IPS DF 6.9 (cell line): ENCODE data around the gene MSLN.
"Not testable (repeated sequence)": the region's sequence is repeated elsewhere in the genome, so short reads cannot be mapped to it uniquely, and the experiment has no call there.

Experiments
- DNase-seq: peaks from one replicate; pipeline ENCODE4 v3.0.0-alpha.2; 2013; ENCODE audit warnings: low read depth, low spot score
- H3K27ac ChIP-seq: one replicate; pipeline ENCODE4 v1.5.1; 2013; ENCODE audit warnings: low read length, control low read depth
- H3K27me3 ChIP-seq: 2 replicates; pipeline ENCODE4 v1.6.1; 2013; ENCODE audit warnings: mild to moderate bottlenecking, low read length; ENCODE audit not compliant: control insufficient read depth, insufficient read depth
- H3K36me3 ChIP-seq: 2 replicates; pipeline ENCODE4 v1.6.1; 2013; ENCODE audit warnings: low read length; ENCODE audit not compliant: control insufficient read depth, insufficient read depth
- H3K4me1 ChIP-seq: 2 replicates; pipeline ENCODE4 v1.6.1; 2013; ENCODE audit warnings: low read length; ENCODE audit not compliant: control insufficient read depth, insufficient read depth
- H3K4me3 ChIP-seq: 2 replicates; pipeline ENCODE4 v1.5.1; 2013; ENCODE audit warnings: mild to moderate bottlenecking, low read length
- H3K9me3 ChIP-seq: 2 replicates; pipeline ENCODE4 v1.6.1; 2013; ENCODE audit warnings: low read length, inconsistent platforms; ENCODE audit not compliant: control insufficient read depth, insufficient read depth
- WGBS: extraction: QIAGEN DNeasy Blood & Tissue Kit; methylation state at CpG from one replicate; pipeline ENCODE4 v1.1.7; 2013; ENCODE audit warnings: mixed read lengths, missing lambda C conversion rate; ENCODE audit not compliant: insufficient read length, insufficient coverage; 5-methylcytosine and 5-hydroxymethylcytosine counted together

MSLN gene

GRCh38 chr16:736936-737481 is 23.5 kb upstream of the MSLN start:
- no peak overlapping the region for H3K27ac ChIP-seq
- H3K4me3 ChIP-seq, result no peak overlapping the region
- no peaks in the 10 kb centered on the region for H3K9me3 ChIP-seq
- H3K4me1 ChIP-seq, result no peaks in the 10 kb centered on the region
- peaks cover 14% of the 10 kb centered on the region; the same call in 1 of the 2 replicates for H3K36me3 ChIP-seq
- no peak for DNase-seq
- H3K27me3 ChIP-seq, result no peaks in the 10 kb centered on the region
- WGBS, result no CpG with 5 or more reads among the region's 29 CpGs

- H3K4me1 ChIP-seq, result no peaks in the 10 kb centered on the region
- H3K4me3 ChIP-seq, result peak overlapping the region; percentile 75; the same call in 1 of the 2 replicates
- no peaks in the 10 kb centered on the region for H3K9me3 ChIP-seq
- DNase-seq, result no peak
- H3K27me3 ChIP-seq, result no peaks in the 10 kb centered on the region
- WGBS, result no CpG with 5 or more reads among the region's 38 CpGs
- peaks cover 7% of the 10 kb centered on the region; the same call in 1 of the 2 replicates for H3K36me3 ChIP-seq
- no peak overlapping the region for H3K27ac ChIP-seq
Observed at GRCh38 chr16:739560-740458, 20.7 kb upstream of the MSLN start.

GRCh38 chr16:740459-740763 is 20.1 kb upstream of the MSLN start:
- Histone ChIP-seq H3K4me3 (peak overlapping the region; percentile 75), H3K27ac (no peak overlapping the region), H3K9me3 (no peaks in the 10 kb centered on the region), H3K27me3 (no peaks in the 10 kb centered on the region), H3K36me3 (0 out of 2 replicates have a peak, but pooled peaks cover 4% of the 10 kb centered on the region), H3K4me1 (no peaks in the 10 kb centered on the region)
- WGBS, result no CpG with 5 or more reads among the region's 22 CpGs
- no peak for DNase-seq

GRCh38 chr16:740764-741505 is 19.6 kb upstream of the MSLN start, which contains the start of gene CIAO3:
TSS of gene CIAO3 (minus strand) at chr16:740997. CDS start at chr16:740985, 12 bp downstream.
- H3K4me3 ChIP-seq, result peak within 1 kb of the TSS; percentile 75

GRCh38 chr16:741986-742629 is 18.4 kb upstream of the MSLN start:
- no peak for DNase-seq

More at GRCh38 chr16:740764-741505, 19.6 kb upstream of the MSLN start, which contains the start of gene CIAO3:
- DNase-seq, result no peak
- Histone ChIP-seq H3K9me3 (no peaks in the 10 kb centered on the region), H3K27me3 (no peaks in the 10 kb centered on the region), H3K36me3 (0 out of 2 replicates have a peak, but pooled peaks cover 2% of the 10 kb centered on the region), H3K27ac (no peak within 1 kb of the TSS), H3K4me1 (no peaks in the 10 kb centered on the region)
- whole genome bisulfite sequencing, result no CpG with 5 or more reads among the region's 79 CpGs

GRCh38 chr16:742894-743293 is 17.6 kb upstream of the MSLN start:
- DNase-seq, H3K27me3 ChIP-seq, H3K4me1 ChIP-seq, H3K9me3 ChIP-seq, H3K27ac ChIP-seq, H3K36me3 ChIP-seq, H3K4me3 ChIP-seq: not testable (repeated sequence)
- WGBS, result no CpG with 5 or more reads among the region's 14 CpGs

More at GRCh38 chr16:741986-742629, 18.4 kb upstream of the MSLN start:
- Histone ChIP-seq H3K9me3 (no peaks in the 10 kb centered on the region), H3K27ac (no peak overlapping the region), H3K4me3 (no peak overlapping the region), H3K27me3 (no peaks in the 10 kb centered on the region), H3K4me1 (no peaks in the 10 kb centered on the region), H3K36me3 (no peaks in the 10 kb centered on the region)
- no CpG with 5 or more reads among the region's 15 CpGs for WGBS

GRCh38 chr16:743794-744500 is 16.6 kb upstream of the MSLN start:
- no peak overlapping the region for H3K27ac ChIP-seq
- H3K4me3 ChIP-seq, result no peak overlapping the region
- no peaks in the 10 kb centered on the region for H3K27me3 ChIP-seq
- WGBS, result no CpG with 5 or more reads among the region's 21 CpGs
- no peaks in the 10 kb centered on the region for H3K4me1 ChIP-seq
- DNase-seq, result no peak
- H3K36me3 ChIP-seq, result no peaks in the 10 kb centered on the region
- H3K9me3 ChIP-seq, result no peaks in the 10 kb centered on the region

- Histone ChIP-seq H3K36me3 (no peaks in the 10 kb centered on the region), H3K4me1 (no peaks in the 10 kb centered on the region), H3K27me3 (no peaks in the 10 kb centered on the region), H3K4me3 (no peak overlapping the region), H3K27ac (no peak overlapping the region), H3K9me3 (no peaks in the 10 kb centered on the region)
- DNase-seq, result no peak
- no CpG with 5 or more reads among the region's 14 CpGs for WGBS
Observed at GRCh38 chr16:745739-746138, 14.8 kb upstream of the MSLN start.

- no peaks in the 10 kb centered on the region for H3K9me3 ChIP-seq
- H3K4me3 ChIP-seq, result no peak overlapping the region
- DNase-seq, result no peak
- H3K27me3 ChIP-seq, result no peaks in the 10 kb centered on the region
- H3K36me3 ChIP-seq, result no peaks in the 10 kb centered on the region; the same call in 1 of the 2 replicates
- no CpG with 5 or more reads among the region's 13 CpGs for WGBS
- H3K4me1 ChIP-seq, result peaks cover 1% of the 10 kb centered on the region
- H3K27ac ChIP-seq, result no peak overlapping the region
Observed at GRCh38 chr16:746637-747036, 13.9 kb upstream of the MSLN start.
